HG03439 (cell line): ENCODE measurements around the gene STOML1.
"Not testable (repeated sequence)": the region's sequence is repeated elsewhere in the genome, so short reads cannot be mapped to it uniquely, and the experiment has no call there.

Source experiments
- ATAC-seq: cut with Tn5 transposase; IDR thresholded peaks from one replicate; pipeline ENCODE4 v1.9.1; 2021; ENCODE audit warnings: mild to moderate bottlenecking, moderate library complexity; ENCODE audit not compliant: unreplicated experiment

The STOML1 gene

DNA sequence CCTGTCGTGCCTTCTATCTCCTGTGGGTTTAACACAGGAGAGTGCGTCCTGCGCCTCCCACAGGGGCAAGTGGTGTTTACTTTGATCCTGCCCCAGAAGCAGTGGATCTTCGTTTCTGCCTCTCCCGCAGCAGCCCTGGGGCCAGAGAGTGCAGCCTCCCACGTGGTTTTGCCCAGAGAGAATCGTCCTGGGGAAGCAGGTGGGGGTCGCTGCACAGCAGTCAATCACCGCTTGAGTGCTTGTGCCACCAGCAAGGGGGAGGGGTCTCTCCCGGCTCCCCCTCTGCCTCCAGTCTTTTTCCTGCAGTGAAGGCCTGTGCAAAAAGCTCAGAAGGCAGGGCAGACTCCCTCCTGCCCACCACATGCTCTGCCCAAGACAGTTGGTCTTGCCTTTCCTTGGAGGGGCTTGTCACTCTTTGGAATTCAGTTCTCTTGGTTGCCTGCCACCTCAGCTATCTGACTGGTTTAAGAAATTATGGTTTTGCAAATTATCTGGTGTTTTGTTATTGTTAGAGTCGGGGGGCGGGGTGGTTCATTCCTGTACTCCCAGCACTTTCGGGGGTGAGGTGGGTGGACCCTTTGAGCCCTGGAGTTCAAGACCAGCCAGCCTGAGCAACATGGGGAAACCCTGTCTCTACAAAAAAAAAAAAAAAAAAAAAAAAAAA lies 26.9 kb downstream of the STOML1 start:
- ATAC-seq = peak; percentile 34

DNA sequence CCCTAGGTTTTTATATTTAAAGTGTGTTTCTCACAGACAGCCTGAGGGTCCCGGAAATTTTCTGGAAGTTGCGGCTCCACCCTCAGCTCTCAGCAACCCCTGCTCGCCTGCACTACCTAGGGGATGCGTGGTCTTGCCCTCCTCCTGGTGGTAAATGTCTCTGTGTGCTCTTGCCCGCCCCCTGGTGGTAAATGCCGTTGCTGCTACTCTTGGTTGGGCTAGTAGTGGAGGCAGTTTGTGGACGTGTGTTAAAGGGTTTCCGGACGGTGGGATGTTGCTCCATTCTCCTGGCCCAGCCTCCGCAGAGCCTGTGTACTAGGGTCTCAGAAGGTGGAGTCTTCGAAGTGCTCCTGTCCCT lies 27.4 kb downstream of the STOML1 start:
- peak; percentile 71 for ATAC-seq

- ATAC-seq = no peak
These were observed 29.7 kb downstream of the STOML1 start for GRCh38 chr15:73962433-73962832.

DNA sequence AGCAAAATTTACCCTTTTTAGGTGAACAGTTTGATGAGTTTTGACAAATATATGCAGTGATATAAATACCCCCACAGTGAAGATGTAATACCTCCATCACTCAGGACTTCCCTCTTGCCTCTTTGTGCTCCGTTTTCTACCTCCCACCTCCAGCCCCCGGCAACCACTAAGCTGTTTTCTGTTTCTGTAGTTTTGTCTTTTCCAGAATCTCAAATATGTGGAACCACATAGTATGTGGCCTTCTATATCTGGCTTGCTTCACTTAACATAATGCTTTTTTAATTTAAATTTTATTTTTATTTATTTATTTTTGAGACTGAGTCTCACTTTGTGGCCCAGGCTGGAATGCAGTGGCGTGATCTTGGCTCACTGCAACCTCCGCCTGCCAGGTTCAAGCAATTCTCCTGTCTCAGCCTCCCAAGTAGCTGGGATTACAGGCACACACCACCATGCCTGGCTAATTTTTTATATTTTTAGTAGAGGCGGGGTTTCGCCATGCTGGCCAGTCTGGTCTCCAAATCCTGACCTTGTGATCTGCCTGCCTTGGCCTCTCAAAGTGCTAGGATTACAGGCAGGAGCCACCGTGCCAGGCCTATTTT lies 31.5 kb downstream of the STOML1 start:
- ATAC-seq = not testable (repeated sequence)

- no peak for ATAC-seq
These were observed 32.3 kb downstream of the STOML1 start for GRCh38 chr15:73959801-73960200.

DNA sequence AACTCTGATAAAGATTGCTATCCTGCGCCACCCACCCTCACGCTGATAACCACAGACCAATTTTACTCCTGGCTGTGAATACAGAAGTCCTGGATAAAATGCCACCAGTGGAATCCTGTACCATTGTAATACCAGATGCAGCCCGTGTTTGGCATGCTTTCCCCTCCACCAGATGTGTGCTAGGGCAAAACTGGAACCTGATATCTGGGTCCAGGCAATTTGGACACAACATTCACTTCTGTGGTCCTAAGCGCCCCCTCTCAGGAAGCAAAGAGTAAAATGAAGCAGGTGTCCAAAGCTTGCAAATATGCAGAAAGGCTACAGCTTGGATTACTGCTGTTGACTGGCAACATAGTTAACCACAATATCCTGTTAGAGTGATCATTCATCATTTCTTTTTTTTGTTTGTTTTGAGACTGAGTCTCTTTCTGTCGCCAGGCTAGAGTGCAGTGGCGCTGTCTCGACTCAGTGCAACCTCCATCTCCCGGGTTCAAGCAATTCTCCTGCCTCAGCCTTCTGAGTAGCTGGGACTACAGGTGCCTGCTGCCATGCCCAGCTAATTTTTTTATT lies 33.0 kb downstream of the STOML1 start:
- ATAC-seq = no peak

- no peak for ATAC-seq
These were observed 34.3 kb downstream of the STOML1 start for GRCh38 chr15:73957785-73958184.

DNA sequence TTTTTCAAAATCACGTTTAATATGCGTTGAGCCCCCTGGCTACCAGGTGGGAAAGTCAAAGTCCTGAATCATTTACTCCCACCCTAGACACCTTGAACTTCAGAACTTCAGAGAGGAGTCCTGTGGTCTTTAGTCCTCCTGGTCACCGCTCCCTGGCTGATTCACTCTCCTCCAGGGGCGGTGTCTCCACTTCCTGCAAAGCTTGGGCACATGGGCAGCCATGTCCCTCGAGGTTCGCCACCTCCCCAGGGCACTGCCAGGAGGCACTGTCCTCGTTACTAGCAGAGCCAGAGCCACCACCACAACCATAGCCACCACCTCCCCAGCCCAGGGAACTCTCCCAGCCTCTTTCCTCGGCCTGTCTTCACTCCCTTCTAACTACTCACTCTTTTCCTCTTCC lies 34.8 kb downstream of the STOML1 start:
- ATAC-seq = no peak

GRCh38 chr15:73956743-73957135 lies 35.4 kb downstream of the STOML1 start:
- no peak for ATAC-seq

GRCh38 chr15:73955861-73956742 lies 36.0 kb downstream of the STOML1 start:
- ATAC-seq = no peak

GRCh38 chr15:73955326-73955725 lies 36.8 kb downstream of the STOML1 start:
- ATAC-seq = no peak

DNA sequence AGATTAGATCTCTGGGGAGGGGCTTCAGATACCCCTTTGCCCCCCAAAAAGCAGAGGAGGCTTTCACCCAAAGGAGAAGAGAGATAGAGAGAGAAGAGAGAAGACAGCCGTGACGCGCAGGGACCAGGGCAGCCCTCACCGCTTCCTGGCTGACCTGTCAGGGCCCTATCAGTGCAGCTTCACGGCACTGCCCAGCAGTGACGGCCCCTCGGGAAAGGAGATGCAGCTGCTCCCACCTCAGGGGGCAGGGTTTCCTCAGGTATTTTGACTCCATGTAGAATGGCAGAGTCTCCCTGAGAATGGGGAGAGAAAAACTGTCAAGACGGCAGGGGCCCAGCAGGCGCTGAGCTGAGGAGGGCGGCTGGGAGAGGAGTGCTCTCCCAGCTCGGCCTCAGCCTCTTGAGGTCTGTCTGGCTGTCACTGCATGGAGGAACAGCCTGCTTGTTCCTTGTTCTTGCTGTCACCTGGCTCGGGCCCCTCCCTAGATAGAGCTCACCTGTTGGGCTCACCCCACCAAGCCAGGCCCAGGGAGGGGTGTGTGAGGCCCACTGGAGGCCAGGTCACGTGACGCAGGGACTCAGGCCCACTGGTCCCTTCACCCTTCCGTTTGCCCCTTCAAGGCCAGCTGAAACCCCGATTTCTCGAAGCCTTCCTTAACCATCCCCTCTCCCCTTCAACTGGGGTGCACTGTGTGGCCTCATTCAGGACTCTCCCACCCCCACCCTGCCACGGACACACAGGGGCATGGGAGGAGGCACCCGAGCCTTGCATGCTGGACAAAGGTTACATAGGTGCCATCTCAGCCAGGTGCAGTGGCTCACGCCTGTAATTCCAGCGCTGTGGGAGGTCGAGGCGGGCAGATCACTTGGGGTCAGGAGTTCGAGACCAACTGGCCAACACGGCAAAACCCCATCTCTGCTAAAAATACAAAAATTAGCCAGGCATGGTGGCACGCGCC lies 37.6 kb downstream of the STOML1 start:
- no peak for ATAC-seq

DNA sequence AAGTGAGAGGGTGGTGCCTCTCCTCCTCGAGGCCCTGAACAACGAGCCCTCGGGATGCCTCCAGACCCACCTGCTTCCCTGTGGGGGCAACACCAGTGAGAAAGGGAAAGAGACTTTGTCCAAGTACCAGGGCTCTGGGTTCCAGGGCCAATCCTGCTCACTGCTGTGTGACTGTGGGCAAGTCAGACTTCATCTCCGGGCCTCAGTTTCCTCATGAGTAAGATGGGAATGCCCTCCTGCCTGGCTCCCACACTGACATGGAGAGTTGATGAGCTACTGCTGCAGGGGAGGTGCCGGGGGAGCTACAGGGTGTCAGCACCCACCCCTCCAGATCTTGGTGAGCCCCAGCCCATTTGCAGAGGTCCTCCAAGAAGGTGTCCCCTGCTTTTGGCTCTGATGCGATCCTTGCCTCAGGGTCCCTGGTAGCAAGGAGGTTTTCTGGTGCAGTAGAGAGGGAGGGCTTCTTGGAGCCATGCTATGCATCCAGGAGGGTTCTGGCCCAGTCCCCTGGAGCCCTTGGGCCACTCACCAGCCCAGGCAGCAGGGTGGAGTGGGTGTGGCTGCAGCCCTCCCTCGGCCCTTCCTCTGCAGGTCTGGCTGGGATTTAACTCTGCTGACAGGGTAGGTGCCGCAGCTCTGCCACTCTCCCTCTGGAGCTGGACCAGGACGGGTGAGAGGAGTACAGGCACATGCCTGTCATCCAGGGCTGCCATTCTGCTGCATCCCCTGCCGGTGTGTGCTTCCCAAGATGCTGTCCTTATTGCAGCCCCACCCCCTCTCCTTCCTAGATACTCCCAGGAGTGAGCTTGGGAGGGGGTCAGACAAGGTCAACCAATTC lies 39.0 kb downstream of the STOML1 start:
- no peak for ATAC-seq

GRCh38 chr15:73952171-73952912 lies 39.8 kb downstream of the STOML1 start:
- ATAC-seq = no peak

- ATAC-seq = no peak
These were observed 40.5 kb downstream of the STOML1 start for GRCh38 chr15:73951601-73952000.

DNA sequence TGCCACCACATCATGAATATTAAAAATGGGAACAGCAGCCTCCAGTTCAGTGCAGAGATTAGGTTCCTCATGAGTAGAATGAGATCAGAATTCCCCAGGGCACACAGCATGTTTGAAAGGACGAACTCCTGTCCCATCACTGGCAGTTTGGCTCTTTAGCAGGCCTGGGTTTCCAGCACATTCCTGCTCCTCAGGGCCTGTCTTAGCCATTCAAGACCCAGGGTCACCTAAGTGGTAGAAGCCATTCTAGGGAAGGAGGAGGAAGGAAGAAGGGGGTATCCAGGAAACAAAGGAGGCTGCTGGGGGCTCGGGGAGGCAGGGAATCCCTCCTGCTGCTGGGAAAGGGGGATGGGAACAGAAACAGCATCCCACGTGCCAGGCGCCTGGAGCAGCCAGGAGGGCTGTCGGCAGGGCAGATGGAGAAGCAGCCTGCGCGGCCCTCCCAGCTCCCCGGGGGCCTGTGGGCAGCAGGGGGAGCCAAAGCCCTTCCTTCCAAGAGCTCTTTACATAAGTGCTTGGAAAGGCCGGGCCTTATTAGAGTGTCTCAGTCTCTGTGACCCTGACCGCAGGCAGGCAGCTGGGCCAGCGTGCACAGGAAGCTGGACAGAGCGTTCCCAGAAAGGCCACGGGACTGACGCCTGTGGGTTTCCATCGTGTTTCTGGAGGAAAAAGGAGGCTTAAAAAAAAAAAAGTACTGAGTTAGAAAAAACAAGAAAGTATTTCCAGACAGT lies 41.1 kb downstream of the STOML1 start:
- no peak for ATAC-seq

GRCh38 chr15:73950479-73950830 lies 41.6 kb downstream of the STOML1 start:
- ATAC-seq = no peak

DNA sequence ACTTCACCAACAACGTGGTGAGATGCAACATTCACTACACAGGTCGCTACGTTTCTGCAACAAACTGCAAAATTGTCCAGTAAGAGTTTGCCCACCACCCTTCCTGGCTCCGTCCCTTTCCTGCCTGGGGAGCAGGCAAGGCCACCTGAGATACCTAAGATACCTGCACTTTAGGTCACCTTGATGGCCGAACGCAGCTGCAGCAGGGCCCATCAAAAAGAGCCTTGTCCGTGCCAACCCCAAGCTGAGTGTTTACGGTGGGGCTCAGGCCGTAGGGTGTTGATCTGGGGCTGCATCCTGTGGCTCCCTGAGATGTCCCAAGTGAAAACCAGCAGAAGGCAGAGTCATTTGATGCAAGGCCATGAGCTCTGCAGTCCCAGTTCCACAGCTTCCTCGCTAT lies 42.6 kb downstream of the STOML1 start:
- ATAC-seq = no peak
